GM23338 (cell line): ENCODE measurements around the gene VIPR1. TPM values are rescaled to one million over a fixed set of nuclear protein-coding genes. Genes with fewer than 3 reads are reported as not detected.

ENCODE experiments used
- ATAC-seq: fragments of 200-7000 bp; cut with Tn5 transposase; 3 replicates; pipeline ENCODE4 v1.9.1; 2020
- DNase-seq: peaks from one replicate; pipeline ENCODE4 v3.0.0-alpha.2; 2015; ENCODE audit warnings: low spot score
- H2AFZ ChIP-seq: fragments of 200-600 bp; sonication (generic); 2 replicates; pipeline ENCODE4 v1.8.0; 2016; ENCODE audit warnings: antibody characterized with exemption, mild to moderate bottlenecking, moderate library complexity
- H3F3A ChIP-seq: fragments of 200-600 bp; sonication (generic); replicated peaks from 2 replicates; pipeline ENCODE4 v1.8.0; 2017; ENCODE audit warnings: antibody characterized with exemption, mixed run types, low read depth
- H3K27ac ChIP-seq: fragments of 200-600 bp; sonication (generic); 2 replicates; pipeline ENCODE4 v1.6.1; 2016; ENCODE audit warnings: low read depth
- H3K27me3 ChIP-seq: fragments of 200-600 bp; sonication (generic); 2 replicates; pipeline ENCODE4 v1.8.0; 2016; ENCODE audit warnings: mild to moderate bottlenecking, mixed run types, moderate library complexity; ENCODE audit not compliant: insufficient read depth
- H3K36me3 ChIP-seq: fragments of 200-600 bp; sonication (generic); 2 replicates; pipeline ENCODE4 v1.8.0; 2016; ENCODE audit warnings: mild to moderate bottlenecking; ENCODE audit not compliant: insufficient read depth
- H3K4me1 ChIP-seq: fragments of 200-600 bp; sonication (generic); 2 replicates; pipeline ENCODE4 v1.8.0; 2016; ENCODE audit warnings: mild to moderate bottlenecking, moderate library complexity; ENCODE audit not compliant: insufficient read depth
- H3K4me2 ChIP-seq: fragments of 200-600 bp; sonication (generic); 2 replicates; pipeline ENCODE4 v1.7.1; 2017; ENCODE audit warnings: mixed run types
- H3K4me3 ChIP-seq: fragments of 200-600 bp; sonication (generic); 2 replicates; pipeline ENCODE4 v1.6.1; 2016; ENCODE audit warnings: mixed run types
- H3K79me2 ChIP-seq: fragments of 200-600 bp; sonication (generic); replicated peaks from 2 replicates; pipeline ENCODE4 v1.8.0; 2017; ENCODE audit warnings: mild to moderate bottlenecking; ENCODE audit not compliant: insufficient read depth
- H3K9me2 ChIP-seq: fragments of 200-600 bp; sonication (generic); 2 replicates; pipeline ENCODE4 v1.8.0; 2017; ENCODE audit not compliant: insufficient read depth
- H4K20me1 ChIP-seq: fragments of 200-600 bp; sonication (generic); replicated peaks from 2 replicates; pipeline ENCODE4 v1.8.0; 2017; ENCODE audit warnings: mild to moderate bottlenecking; ENCODE audit not compliant: insufficient read depth
- H3K27ac Mint-ChIP-seq: 2 replicates; pipeline ENCODE4 v1.8.0; 2020; ENCODE audit warnings: inconsistent platforms, mild to moderate bottlenecking, moderate library complexity, mixed read lengths
- H3K27me3 Mint-ChIP-seq: 3 replicates; pipeline ENCODE4 v1.8.0; 2022; ENCODE audit warnings: low read depth, mild to moderate bottlenecking, moderate library complexity, mixed read lengths, inconsistent platforms; ENCODE audit not compliant: insufficient read depth, poor library complexity
- H3K36me3 Mint-ChIP-seq: 3 replicates; pipeline ENCODE4 v1.8.0; 2021; ENCODE audit warnings: low read depth, mild to moderate bottlenecking, inconsistent platforms, moderate library complexity, mixed read lengths
- H3K4me1 Mint-ChIP-seq: 3 replicates; pipeline ENCODE4 v1.8.0; 2020; ENCODE audit warnings: mild to moderate bottlenecking, inconsistent platforms, mixed read lengths
- H3K4me3 Mint-ChIP-seq: 3 replicates; pipeline ENCODE4 v1.8.0; 2021; ENCODE audit warnings: moderate library complexity, mild to moderate bottlenecking, inconsistent platforms, mixed read lengths
- H3K9me3 Mint-ChIP-seq: 3 replicates; pipeline ENCODE4 v1.8.0; 2020; ENCODE audit warnings: moderate library complexity, mild to moderate bottlenecking, inconsistent platforms, mixed read lengths
- CREB1 ChIP-seq: fragments of 250-450 bp; sonication (Bioruptor Pico); IDR thresholded peaks from 2 replicates; pipeline ENCODE4 v1.5.0; 2020; ENCODE audit warnings: low read depth, mild to moderate bottlenecking, moderate library complexity
- EZH2 ChIP-seq: fragments of 200-600 bp; sonication (generic); IDR thresholded peaks from one replicate; pipeline ENCODE4 v1.8.0; 2017; ENCODE audit warnings: antibody characterized with exemption, mild to moderate bottlenecking, low read depth; ENCODE audit not compliant: unreplicated experiment
- EZH2phosphoT487 ChIP-seq: fragments of 200-600 bp; sonication (generic); IDR thresholded peaks from one replicate; pipeline ENCODE4 v1.8.1; 2018; ENCODE audit warnings: antibody characterized with exemption; ENCODE audit not compliant: unreplicated experiment
- JUNB ChIP-seq: IDR thresholded peaks from one replicate; pipeline ENCODE4 v1.6.1; 2016; ENCODE audit warnings: antibody characterized with exemption; ENCODE audit not compliant: unreplicated experiment
- NANOG ChIP-seq: IDR thresholded peaks from 2 replicates; pipeline ENCODE4 v1.6.1; 2016; ENCODE audit warnings: antibody characterized with exemption, borderline replicate concordance
- POLR2AphosphoS5 ChIP-seq: IDR thresholded peaks from 2 replicates; pipeline ENCODE4 v1.6.1; 2016; ENCODE audit warnings: antibody characterized with exemption, low read depth
- STAT1 ChIP-seq: IDR thresholded peaks from one replicate; pipeline ENCODE4 v1.6.1; 2016; ENCODE audit warnings: antibody characterized with exemption; ENCODE audit not compliant: unreplicated experiment
- ZNF114 ChIP-seq: fragments of 250-450 bp; sonication (Bioruptor Pico); IDR thresholded peaks from 2 replicates; pipeline ENCODE4 v1.5.0; 2020; ENCODE audit warnings: mild to moderate bottlenecking, moderate library complexity
- ZNF331 ChIP-seq: fragments of 250-450 bp; sonication (Bioruptor Pico); IDR thresholded peaks from 2 replicates; pipeline ENCODE4 v1.5.0; 2020; ENCODE audit warnings: low read depth, mild to moderate bottlenecking, moderate library complexity
- polyA plus RNA-seq: library from polyadenylated mRNA; unstranded; fragments of >200 nt; fragmentation: Nextera tagmentation; extraction: Ambion mirVana; gene quantifications from 2 replicates; pipeline ENCODE4 v1.2.1, GENCODE V29; 2016
- total RNA-seq: library from RNA; depleted of rRNA; stranded (reverse); fragments of >200 nt; shearing (Covaris generic); gene quantifications from 2 replicates; pipeline ENCODE4 v1.2.3, GENCODE V29; 2014
- TF ChIP-seq, protein P1 (sequence below): fragments of 250-450 bp; sonication (Bioruptor Pico); IDR thresholded peaks from 2 replicates; pipeline ENCODE4 v1.5.0; 2020; ENCODE audit warnings: mild to moderate bottlenecking, moderate library complexity
- TF ChIP-seq, protein P2 (sequence below), 2 experiments: fragments of 200-600 bp in 1 of 2; sonication (generic) in 1 of 2; conservative IDR thresholded peaks; 2 replicates each; pipeline versions ENCODE4 v1.5.1 to v1.6.1; 2016 to 2017; ENCODE audit warnings: antibody characterized with exemption in 2 of 2, low read depth in 2 of 2, mild to moderate bottlenecking in 2 of 2, moderate library complexity in 1 of 2
- TF ChIP-seq, protein P3 (sequence below): IDR thresholded peaks from 2 replicates; pipeline ENCODE4 v1.6.1; 2016; ENCODE audit warnings: antibody characterized with exemption
- TF ChIP-seq, protein P4 (sequence below): IDR thresholded peaks from one replicate; pipeline ENCODE4 v1.6.1; 2018; ENCODE audit warnings: antibody characterized with exemption; ENCODE audit not compliant: unreplicated experiment

Gene VIPR1
- total and polyA plus RNA-seq, 2 experiments from 2014 or later, result 6.3 to 19.3 TPM

DNA sequence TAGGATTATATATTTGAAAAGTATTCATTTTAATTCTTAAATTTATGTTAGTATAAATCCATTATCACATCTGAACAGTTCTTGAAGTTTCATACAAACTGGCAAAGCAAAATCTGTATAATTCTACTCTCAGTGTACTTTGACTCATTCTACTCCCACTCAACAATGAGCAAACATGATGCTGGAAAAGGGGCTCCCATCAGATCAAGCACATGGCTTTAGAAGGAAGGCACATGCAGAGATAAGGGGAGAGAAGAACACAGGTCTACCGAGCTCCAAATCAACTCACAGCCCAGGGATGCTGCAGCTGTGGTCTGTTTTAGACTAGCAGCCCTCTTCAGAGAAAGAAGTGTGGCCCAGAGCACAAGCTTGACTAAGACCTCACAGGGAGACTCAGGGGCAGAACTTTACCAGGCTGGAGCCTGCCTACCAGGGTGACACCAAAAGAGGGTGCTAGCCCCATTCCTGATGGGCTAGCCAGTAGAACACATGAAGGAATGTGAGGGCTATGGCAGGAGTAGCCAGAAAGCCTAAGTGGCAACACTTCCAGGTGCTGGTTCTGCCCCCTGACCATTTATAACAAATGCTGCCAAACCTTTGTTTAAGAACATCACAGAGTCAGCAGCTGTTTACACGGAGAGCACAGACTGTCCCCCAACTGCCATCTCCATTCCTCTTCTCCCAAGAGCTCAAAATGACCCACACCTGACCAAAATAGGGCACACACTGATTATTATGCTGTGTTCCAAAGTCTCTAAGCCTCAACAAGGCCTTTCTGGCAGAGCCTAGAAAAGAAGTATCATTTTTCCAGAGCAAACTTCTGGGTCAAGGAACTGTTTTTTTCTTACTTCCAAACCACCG is 59.8 kb downstream of the VIPR1 start:
- peaks cover 6% of the 10 kb centered on the region; the same call in 1 of the 2 replicates for H4K20me1 ChIP-seq
- Mint-ChIP-seq H3K9me3 (no peaks in the 10 kb centered on the region), H3K4me1 (no peaks in the 10 kb centered on the region), H3K27ac (no peak overlapping the region; the same call in 1 of the 2 replicates), H3K4me3 (no peak overlapping the region), H3K36me3 (peaks cover 48% of the 10 kb centered on the region), H3K27me3 (no peaks in the 10 kb centered on the region)
- no peaks in the 10 kb centered on the region for H3F3A ChIP-seq
- DNase-seq (no peak), ATAC-seq (no peak)
- TF ChIP-seq, protein P1, sequence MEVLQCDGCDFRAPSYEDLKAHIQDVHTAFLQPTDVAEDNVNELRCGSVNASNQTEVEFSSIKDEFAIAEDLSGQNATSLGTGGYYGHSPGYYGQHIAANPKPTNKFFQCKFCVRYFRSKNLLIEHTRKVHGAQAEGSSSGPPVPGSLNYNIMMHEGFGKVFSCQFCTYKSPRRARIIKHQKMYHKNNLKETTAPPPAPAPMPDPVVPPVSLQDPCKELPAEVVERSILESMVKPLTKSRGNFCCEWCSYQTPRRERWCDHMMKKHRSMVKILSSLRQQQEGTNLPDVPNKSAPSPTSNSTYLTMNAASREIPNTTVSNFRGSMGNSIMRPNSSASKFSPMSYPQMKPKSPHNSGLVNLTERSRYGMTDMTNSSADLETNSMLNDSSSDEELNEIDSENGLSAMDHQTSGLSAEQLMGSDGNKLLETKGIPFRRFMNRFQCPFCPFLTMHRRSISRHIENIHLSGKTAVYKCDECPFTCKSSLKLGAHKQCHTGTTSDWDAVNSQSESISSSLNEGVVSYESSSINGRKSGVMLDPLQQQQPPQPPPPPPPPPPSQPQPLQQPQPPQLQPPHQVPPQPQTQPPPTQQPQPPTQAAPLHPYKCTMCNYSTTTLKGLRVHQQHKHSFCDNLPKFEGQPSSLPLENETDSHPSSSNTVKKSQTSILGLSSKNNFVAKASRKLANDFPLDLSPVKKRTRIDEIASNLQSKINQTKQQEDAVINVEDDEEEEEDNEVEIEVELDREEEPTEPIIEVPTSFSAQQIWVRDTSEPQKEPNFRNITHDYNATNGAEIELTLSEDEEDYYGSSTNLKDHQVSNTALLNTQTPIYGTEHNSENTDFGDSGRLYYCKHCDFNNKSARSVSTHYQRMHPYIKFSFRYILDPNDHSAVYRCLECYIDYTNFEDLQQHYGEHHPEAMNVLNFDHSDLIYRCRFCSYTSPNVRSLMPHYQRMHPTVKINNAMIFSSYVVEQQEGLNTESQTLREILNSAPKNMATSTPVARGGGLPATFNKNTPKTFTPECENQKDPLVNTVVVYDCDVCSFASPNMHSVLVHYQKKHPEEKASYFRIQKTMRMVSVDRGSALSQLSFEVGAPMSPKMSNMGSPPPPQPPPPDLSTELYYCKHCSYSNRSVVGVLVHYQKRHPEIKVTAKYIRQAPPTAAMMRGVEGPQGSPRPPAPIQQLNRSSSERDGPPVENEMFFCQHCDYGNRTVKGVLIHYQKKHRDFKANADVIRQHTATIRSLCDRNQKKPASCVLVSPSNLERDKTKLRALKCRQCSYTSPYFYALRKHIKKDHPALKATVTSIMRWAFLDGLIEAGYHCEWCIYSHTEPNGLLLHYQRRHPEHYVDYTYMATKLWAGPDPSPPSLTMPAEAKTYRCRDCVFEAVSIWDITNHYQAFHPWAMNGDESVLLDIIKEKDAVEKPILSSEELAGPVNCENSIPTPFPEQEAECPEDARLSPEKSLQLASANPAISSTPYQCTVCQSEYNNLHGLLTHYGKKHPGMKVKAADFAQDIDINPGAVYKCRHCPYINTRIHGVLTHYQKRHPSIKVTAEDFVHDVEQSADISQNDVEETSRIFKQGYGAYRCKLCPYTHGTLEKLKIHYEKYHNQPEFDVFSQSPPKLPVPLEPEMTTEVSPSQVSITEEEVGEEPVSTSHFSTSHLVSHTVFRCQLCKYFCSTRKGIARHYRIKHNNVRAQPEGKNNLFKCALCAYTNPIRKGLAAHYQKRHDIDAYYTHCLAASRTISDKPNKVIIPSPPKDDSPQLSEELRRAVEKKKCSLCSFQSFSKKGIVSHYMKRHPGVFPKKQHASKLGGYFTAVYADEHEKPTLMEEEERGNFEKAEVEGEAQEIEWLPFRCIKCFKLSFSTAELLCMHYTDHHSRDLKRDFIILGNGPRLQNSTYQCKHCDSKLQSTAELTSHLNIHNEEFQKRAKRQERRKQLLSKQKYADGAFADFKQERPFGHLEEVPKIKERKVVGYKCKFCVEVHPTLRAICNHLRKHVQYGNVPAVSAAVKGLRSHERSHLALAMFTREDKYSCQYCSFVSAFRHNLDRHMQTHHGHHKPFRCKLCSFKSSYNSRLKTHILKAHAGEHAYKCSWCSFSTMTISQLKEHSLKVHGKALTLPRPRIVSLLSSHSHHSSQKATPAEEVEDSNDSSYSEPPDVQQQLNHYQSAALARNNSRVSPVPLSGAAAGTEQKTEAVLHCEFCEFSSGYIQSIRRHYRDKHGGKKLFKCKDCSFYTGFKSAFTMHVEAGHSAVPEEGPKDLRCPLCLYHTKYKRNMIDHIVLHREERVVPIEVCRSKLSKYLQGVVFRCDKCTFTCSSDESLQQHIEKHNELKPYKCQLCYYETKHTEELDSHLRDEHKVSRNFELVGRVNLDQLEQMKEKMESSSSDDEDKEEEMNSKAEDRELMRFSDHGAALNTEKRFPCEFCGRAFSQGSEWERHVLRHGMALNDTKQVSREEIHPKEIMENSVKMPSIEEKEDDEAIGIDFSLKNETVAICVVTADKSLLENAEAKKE (CRISPR knock-in tag), result no peak
- TF ChIP-seq, protein P2, sequence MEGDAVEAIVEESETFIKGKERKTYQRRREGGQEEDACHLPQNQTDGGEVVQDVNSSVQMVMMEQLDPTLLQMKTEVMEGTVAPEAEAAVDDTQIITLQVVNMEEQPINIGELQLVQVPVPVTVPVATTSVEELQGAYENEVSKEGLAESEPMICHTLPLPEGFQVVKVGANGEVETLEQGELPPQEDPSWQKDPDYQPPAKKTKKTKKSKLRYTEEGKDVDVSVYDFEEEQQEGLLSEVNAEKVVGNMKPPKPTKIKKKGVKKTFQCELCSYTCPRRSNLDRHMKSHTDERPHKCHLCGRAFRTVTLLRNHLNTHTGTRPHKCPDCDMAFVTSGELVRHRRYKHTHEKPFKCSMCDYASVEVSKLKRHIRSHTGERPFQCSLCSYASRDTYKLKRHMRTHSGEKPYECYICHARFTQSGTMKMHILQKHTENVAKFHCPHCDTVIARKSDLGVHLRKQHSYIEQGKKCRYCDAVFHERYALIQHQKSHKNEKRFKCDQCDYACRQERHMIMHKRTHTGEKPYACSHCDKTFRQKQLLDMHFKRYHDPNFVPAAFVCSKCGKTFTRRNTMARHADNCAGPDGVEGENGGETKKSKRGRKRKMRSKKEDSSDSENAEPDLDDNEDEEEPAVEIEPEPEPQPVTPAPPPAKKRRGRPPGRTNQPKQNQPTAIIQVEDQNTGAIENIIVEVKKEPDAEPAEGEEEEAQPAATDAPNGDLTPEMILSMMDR (conservative IDR thresholded peaks at IDR 0.05; ENCODE audit: low read depth in 2 of 2), result no peak; a peak in 1 of 4 replicates
- TF ChIP-seq JUNB, result no peak
- TF ChIP-seq EZH2phosphoT487, result no peak
- TF ChIP-seq POLR2AphosphoS5, result no peak
- no peak for TF ChIP-seq STAT1
- TF ChIP-seq NANOG, result no peak
- TF ChIP-seq CREB1, result no peak
- TF ChIP-seq ZNF331, result no peak
- TF ChIP-seq, protein P3, sequence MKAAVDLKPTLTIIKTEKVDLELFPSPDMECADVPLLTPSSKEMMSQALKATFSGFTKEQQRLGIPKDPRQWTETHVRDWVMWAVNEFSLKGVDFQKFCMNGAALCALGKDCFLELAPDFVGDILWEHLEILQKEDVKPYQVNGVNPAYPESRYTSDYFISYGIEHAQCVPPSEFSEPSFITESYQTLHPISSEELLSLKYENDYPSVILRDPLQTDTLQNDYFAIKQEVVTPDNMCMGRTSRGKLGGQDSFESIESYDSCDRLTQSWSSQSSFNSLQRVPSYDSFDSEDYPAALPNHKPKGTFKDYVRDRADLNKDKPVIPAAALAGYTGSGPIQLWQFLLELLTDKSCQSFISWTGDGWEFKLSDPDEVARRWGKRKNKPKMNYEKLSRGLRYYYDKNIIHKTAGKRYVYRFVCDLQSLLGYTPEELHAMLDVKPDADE, result no peak
- no peak for TF ChIP-seq EZH2
- TF ChIP-seq ZNF114, result no peak
- TF ChIP-seq, protein P4, sequence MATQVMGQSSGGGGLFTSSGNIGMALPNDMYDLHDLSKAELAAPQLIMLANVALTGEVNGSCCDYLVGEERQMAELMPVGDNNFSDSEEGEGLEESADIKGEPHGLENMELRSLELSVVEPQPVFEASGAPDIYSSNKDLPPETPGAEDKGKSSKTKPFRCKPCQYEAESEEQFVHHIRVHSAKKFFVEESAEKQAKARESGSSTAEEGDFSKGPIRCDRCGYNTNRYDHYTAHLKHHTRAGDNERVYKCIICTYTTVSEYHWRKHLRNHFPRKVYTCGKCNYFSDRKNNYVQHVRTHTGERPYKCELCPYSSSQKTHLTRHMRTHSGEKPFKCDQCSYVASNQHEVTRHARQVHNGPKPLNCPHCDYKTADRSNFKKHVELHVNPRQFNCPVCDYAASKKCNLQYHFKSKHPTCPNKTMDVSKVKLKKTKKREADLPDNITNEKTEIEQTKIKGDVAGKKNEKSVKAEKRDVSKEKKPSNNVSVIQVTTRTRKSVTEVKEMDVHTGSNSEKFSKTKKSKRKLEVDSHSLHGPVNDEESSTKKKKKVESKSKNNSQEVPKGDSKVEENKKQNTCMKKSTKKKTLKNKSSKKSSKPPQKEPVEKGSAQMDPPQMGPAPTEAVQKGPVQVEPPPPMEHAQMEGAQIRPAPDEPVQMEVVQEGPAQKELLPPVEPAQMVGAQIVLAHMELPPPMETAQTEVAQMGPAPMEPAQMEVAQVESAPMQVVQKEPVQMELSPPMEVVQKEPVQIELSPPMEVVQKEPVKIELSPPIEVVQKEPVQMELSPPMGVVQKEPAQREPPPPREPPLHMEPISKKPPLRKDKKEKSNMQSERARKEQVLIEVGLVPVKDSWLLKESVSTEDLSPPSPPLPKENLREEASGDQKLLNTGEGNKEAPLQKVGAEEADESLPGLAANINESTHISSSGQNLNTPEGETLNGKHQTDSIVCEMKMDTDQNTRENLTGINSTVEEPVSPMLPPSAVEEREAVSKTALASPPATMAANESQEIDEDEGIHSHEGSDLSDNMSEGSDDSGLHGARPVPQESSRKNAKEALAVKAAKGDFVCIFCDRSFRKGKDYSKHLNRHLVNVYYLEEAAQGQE, result no peak
- H3K4me2 ChIP-seq, result no peak overlapping the region
- H3K36me3 ChIP-seq, result peaks cover 2% of the 10 kb centered on the region
- no peak overlapping the region for H2AFZ ChIP-seq
- H3K27ac ChIP-seq, result no peak overlapping the region
- no peaks in the 10 kb centered on the region for H3K27me3 ChIP-seq
- H3K4me3 ChIP-seq, result no peak overlapping the region
- H3K79me2 ChIP-seq, result no peaks in the 10 kb centered on the region
- H3K4me1 ChIP-seq, result no peaks in the 10 kb centered on the region
- H3K9me2 ChIP-seq, result no peaks in the 10 kb centered on the region
